Subcutaneous adipose tissue (tissue), 4 donors: ENCODE measurements around the gene UCN. TPM values are rescaled to one million over a fixed set of nuclear protein-coding genes. Genes with fewer than 3 reads are reported as not detected.

Source experiments
- total RNA-seq, 4 donors: library from RNA; depleted of rRNA; stranded (reverse); fragments of >200 nt; gene quantifications; one replicate each; pipeline ENCODE4 v1.1.0, GENCODE V29; 2016
- TF ChIP-seq, protein P1 (sequence below): fragments of 450-650 bp; IDR thresholded peaks from one replicate; pipeline ENCODE4 v1.5.1; 2016; ENCODE audit warnings: low read depth, mild to moderate bottlenecking, control low read depth, antibody characterized with exemption, moderate library complexity

The UCN gene
- total RNA-seq, 4 donors from 2014 or later = 1.7 to 3.4 (median 2.9) TPM; not detected in 1

DNA sequence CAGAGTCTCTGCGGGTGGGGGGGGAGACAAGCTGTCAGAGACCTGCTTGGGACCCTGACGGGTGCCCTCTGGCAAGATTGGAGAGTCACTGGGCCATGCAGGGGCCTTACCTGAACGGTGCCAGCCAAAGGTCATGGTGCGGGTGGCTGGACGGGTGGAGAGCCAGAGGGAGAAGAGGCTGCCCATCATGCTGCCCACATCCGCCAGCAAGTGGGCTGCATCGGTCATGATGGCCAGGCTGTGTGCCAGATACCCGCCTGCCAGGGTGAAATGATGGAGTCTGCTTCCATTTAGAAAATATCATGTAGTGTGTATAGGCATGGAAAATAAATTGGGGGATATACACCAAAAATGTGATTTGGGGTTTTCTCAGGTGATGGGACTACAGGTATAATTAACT, 50.2 kb downstream of the UCN start:
- TF ChIP-seq, protein P1, sequence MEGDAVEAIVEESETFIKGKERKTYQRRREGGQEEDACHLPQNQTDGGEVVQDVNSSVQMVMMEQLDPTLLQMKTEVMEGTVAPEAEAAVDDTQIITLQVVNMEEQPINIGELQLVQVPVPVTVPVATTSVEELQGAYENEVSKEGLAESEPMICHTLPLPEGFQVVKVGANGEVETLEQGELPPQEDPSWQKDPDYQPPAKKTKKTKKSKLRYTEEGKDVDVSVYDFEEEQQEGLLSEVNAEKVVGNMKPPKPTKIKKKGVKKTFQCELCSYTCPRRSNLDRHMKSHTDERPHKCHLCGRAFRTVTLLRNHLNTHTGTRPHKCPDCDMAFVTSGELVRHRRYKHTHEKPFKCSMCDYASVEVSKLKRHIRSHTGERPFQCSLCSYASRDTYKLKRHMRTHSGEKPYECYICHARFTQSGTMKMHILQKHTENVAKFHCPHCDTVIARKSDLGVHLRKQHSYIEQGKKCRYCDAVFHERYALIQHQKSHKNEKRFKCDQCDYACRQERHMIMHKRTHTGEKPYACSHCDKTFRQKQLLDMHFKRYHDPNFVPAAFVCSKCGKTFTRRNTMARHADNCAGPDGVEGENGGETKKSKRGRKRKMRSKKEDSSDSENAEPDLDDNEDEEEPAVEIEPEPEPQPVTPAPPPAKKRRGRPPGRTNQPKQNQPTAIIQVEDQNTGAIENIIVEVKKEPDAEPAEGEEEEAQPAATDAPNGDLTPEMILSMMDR = no peak

Other genes starting within 250 kb of the UCN start
- 100 to 1,000 TPM; 207 to 425 (median 263) TPM for gene OST4, start 236.8 kb downstream of the UCN start, total RNA-seq
- gene EMILIN1, start 229.8 kb downstream of the UCN start, total RNA-seq = 10 to 100 TPM; 21.0 to 51.6 (median 33.5) TPM
- 1 to 10 TPM; 1.1 to 2.9 (median 1.4) TPM for gene KHK, start 221.7 kb downstream of the UCN start, total RNA-seq
- gene CGREF1, start 189.3 kb downstream of the UCN start, total RNA-seq = 1 to 10 TPM; 4.0 to 8.5 (median 6.2) TPM
- gene ABHD1, start 184.6 kb downstream of the UCN start, total RNA-seq = 1 to 10 TPM in 1 of 4 donors, under 1 TPM in 1, not detected in 2; 0.75 to 1.5 TPM
- 10 to 100 TPM; 43.5 to 63.3 (median 52.4) TPM for gene PREB, start 173.8 kb downstream of the UCN start, total RNA-seq
- gene PRR30, start 169.0 kb downstream of the UCN start, total RNA-seq = not detected
- gene TCF23, start 159.4 kb downstream of the UCN start, total RNA-seq = under 1 TPM in 1 of 4 donors, not detected in 3; under 0.01 TPM
- 100 to 1,000 TPM; 169 to 677 (median 199) TPM for gene ATRAID, start 96.4 kb downstream of the UCN start, total RNA-seq
- 10 to 100 TPM; 17.2 to 97.8 (median 39.4) TPM for gene SLC5A6, start 96.2 kb downstream of the UCN start, total RNA-seq
- 10 to 100 TPM; 10.2 to 17.3 (median 13.9) TPM for gene CAD, start 91.1 kb downstream of the UCN start, total RNA-seq
- gene SLC30A3, start 45.4 kb downstream of the UCN start, total RNA-seq = not detected
- under 1 TPM in 1 of 4 donors, not detected in 3; 0.88 TPM for gene DNAJC5G, start 33.0 kb downstream of the UCN start, total RNA-seq
- gene TRIM54, start 26.0 kb downstream of the UCN start, total RNA-seq = under 1 TPM in 1 of 4 donors, not detected in 3; 0.66 TPM
- gene MPV17, start 14.7 kb upstream of the UCN start, total RNA-seq = 10 to 100 TPM; 56.8 to 88.7 (median 77.1) TPM
- 10 to 100 TPM; 28.0 to 43.0 (median 34.0) TPM for gene GTF3C2, start 48.3 kb upstream of the UCN start, total RNA-seq
- gene EIF2B4, start 61.9 kb upstream of the UCN start, total RNA-seq = 10 to 100 TPM; 36.4 to 44.2 (median 42.2) TPM
- 100 to 1,000 TPM in 2 of 4 donors, 10 to 100 TPM in 2; 71.6 to 115 (median 102) TPM for gene SNX17, start 62.2 kb upstream of the UCN start, total RNA-seq
- gene ZNF513, start 72.3 kb upstream of the UCN start, total RNA-seq = 10 to 100 TPM in 1 of 4 donors, 1 to 10 TPM in 3; 4.9 to 12.8 (median 8.2) TPM
- 10 to 100 TPM; 28.2 to 51.1 (median 41.4) TPM for gene PPM1G, start 101.1 kb upstream of the UCN start, total RNA-seq
- 10 to 100 TPM; 47.4 to 73.3 (median 64.2) TPM for gene NRBP1, start 120.2 kb upstream of the UCN start, total RNA-seq
- gene KRTCAP3, start 133.9 kb upstream of the UCN start, total RNA-seq = 1 to 10 TPM in 2 of 4 donors, under 1 TPM in 1, not detected in 1; 0.66 to 2.0 (median 1.1) TPM
- gene IFT172, start 181.3 kb upstream of the UCN start, total RNA-seq = 10 to 100 TPM; 21.8 to 33.5 (median 25.5) TPM
- 10 to 100 TPM; 39.6 to 65.4 (median 50.9) TPM for gene FNDC4, start 186.8 kb upstream of the UCN start, total RNA-seq
- gene GCKR, start 188.4 kb upstream of the UCN start, total RNA-seq = 1 to 10 TPM in 3 of 4 donors, not detected in 1; 1.4 to 2.1 (median 1.5) TPM